HEK293 (cell line): ENCODE measurements around the gene COIL.

ENCODE experiments used
- CTCF ChIA-PET: fragments of 350-600 bp; formaldehyde crosslinking; extraction: SDS; loops from one replicate; lab custom pipeline; 2021; ENCODE audit warnings: antibody characterized with exemption; lab: Yijun Ruan, JAX
- POLR2A ChIA-PET: fragments of 300-600 bp; formaldehyde crosslinking; extraction: SDS; loops from one replicate; lab custom pipeline; 2020; ENCODE audit warnings: antibody characterized with exemption, inconsistent platforms; lab: Yijun Ruan, JAX
- H3K27ac ChIP-seq: fragments of 200-500 bp; sonication (Bioruptor generic); 2 replicates; pipeline ENCODE4 v1.5.1; 2014; ENCODE audit warnings: low read depth, low read length, control low read depth, inconsistent platforms; ENCODE audit errors: extremely low read depth
- H3K36me3 ChIP-seq, 2 experiments: fragments of 200-500 bp in 1 of 2; sonication (Bioruptor generic) in 1 of 2; 1 replicate in 1 of 2; 2 replicates in 1 of 2; pipeline ENCODE4 v1.5.1; 2014 to 2017; ENCODE audit warnings: inconsistent platforms in 2 of 2, low read length in 2 of 2; ENCODE audit not compliant: control insufficient read depth in 2 of 2, insufficient read depth in 1 of 2
- H3K4me1 ChIP-seq: fragments of 200-500 bp; sonication (Bioruptor generic); 2 replicates; pipeline ENCODE4 v1.5.1; 2014; ENCODE audit warnings: mild to moderate bottlenecking, low read length, inconsistent platforms; ENCODE audit not compliant: control insufficient read depth, insufficient read depth
- H3K4me3 ChIP-seq: 2 replicates; pipeline ENCODE4 v1.5.1; 2011; ENCODE audit warnings: low read depth, mild to moderate bottlenecking, control low read depth, low read length, moderate library complexity
- H3K9me3 ChIP-seq: fragments of 200-500 bp; sonication (Bioruptor generic); 2 replicates; pipeline ENCODE4 v1.5.1; 2014; ENCODE audit warnings: low read depth, low read length, inconsistent platforms; ENCODE audit not compliant: control insufficient read depth, insufficient read depth
- HOXD13 ChIP-seq: sonication (generic); formaldehyde crosslinking; IDR thresholded peaks from 2 replicates; pipeline ENCODE4 v1.8.0; 2022; ENCODE audit warnings: missing genetic modification reagents, borderline replicate concordance
- SETDB1 ChIP-seq: IDR thresholded peaks from one replicate; pipeline ENCODE4 v1.6.1; 2017; ENCODE audit warnings: mild to moderate bottlenecking, low read length, moderate library complexity, mixed read lengths; ENCODE audit not compliant: insufficient read length
- SP3 ChIP-seq: fragments of 450-650 bp; formaldehyde crosslinking; IDR thresholded peaks from 2 replicates; pipeline ENCODE4 v1.5.1; 2016; ENCODE audit warnings: missing biosample characterization, missing genetic modification characterization
- TRIM28 ChIP-seq: IDR thresholded peaks from 2 replicates; pipeline ENCODE4 v1.6.1; 2011; ENCODE audit warnings: low read length, control low read depth, borderline replicate concordance
- ZNF114 ChIP-seq: fragments of 450-650 bp; formaldehyde crosslinking; IDR thresholded peaks from 2 replicates; pipeline ENCODE4 v1.5.0; 2017; ENCODE audit warnings: missing biosample characterization, missing genetic modification characterization
- ZNF214 ChIP-seq: fragments of 450-650 bp; formaldehyde crosslinking; IDR thresholded peaks from 2 replicates; pipeline ENCODE4 v1.5.1; 2017; ENCODE audit warnings: missing biosample characterization, mild to moderate bottlenecking, missing genetic modification characterization, borderline replicate concordance
- ZNF394 ChIP-seq: fragments of 450-650 bp; formaldehyde crosslinking; IDR thresholded peaks from 2 replicates; pipeline ENCODE4 v1.5.1; 2016; ENCODE audit warnings: missing biosample characterization, missing genetic modification characterization, mild to moderate bottlenecking, moderate library complexity, borderline replicate concordance
- ZNF830 ChIP-seq: fragments of 450-650 bp; IDR thresholded peaks from 2 replicates; pipeline ENCODE4 v1.5.0; 2018; ENCODE audit warnings: missing biosample characterization, missing genetic modification characterization, low read depth, mild to moderate bottlenecking, moderate library complexity
- ZSCAN16 ChIP-seq: fragments of 450-650 bp; formaldehyde crosslinking; IDR thresholded peaks from 2 replicates; pipeline ENCODE4 v1.5.1; 2016; ENCODE audit warnings: missing biosample characterization, missing genetic modification characterization
- TF ChIP-seq, protein P1 (sequence below): fragments of 450-650 bp; formaldehyde crosslinking; IDR thresholded peaks from 2 replicates; pipeline ENCODE4 v1.5.1; 2016; ENCODE audit warnings: missing biosample characterization, missing genetic modification characterization, borderline replicate concordance
- TF ChIP-seq, protein P2 (sequence below): fragments of 450-650 bp; formaldehyde crosslinking; IDR thresholded peaks from 2 replicates; pipeline ENCODE4 v1.5.1; 2016; ENCODE audit warnings: missing biosample characterization, missing genetic modification characterization, low read depth
- TF ChIP-seq, protein P3 (sequence below): fragments of 450-650 bp; formaldehyde crosslinking; IDR thresholded peaks from 2 replicates; pipeline ENCODE4 v1.5.1; 2016; ENCODE audit warnings: missing biosample characterization, missing genetic modification characterization
- TF ChIP-seq, protein P4 (sequence below): fragments of 450-650 bp; formaldehyde crosslinking; conservative IDR thresholded peaks from 2 replicates; pipeline ENCODE4 v1.5.1; 2016; ENCODE audit warnings: low read depth, missing biosample characterization, missing genetic modification characterization

Gene COIL

DNA sequence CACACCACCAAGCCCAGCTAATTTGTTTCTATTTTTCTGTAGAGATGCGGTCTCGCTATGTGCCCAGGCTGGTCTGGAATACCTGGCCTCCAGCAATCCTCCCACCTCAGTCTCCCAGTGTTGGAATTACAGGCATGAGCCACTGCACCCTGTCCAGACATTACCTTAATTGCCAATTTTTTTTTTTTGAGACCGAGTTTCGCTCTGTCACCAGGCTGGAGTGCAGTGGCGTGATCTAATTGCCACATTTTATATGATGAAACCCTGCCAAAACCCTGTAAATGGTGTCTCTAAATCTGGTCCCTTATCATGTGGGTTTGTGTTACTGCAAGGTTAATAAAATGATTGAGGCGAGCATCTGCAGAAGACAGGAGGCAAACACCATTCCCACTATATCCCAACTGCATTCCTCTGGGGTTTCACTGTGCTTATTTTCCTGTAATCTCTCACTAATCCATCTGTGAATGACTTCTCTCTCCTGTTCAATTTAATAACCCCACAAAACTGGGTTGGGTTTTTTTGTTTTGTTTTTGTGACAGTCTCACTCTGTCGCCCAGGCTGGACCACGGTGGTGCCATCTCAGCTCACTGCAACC, 27.6 kb downstream of the COIL start (continued):
- TF ChIP-seq, protein P1, sequence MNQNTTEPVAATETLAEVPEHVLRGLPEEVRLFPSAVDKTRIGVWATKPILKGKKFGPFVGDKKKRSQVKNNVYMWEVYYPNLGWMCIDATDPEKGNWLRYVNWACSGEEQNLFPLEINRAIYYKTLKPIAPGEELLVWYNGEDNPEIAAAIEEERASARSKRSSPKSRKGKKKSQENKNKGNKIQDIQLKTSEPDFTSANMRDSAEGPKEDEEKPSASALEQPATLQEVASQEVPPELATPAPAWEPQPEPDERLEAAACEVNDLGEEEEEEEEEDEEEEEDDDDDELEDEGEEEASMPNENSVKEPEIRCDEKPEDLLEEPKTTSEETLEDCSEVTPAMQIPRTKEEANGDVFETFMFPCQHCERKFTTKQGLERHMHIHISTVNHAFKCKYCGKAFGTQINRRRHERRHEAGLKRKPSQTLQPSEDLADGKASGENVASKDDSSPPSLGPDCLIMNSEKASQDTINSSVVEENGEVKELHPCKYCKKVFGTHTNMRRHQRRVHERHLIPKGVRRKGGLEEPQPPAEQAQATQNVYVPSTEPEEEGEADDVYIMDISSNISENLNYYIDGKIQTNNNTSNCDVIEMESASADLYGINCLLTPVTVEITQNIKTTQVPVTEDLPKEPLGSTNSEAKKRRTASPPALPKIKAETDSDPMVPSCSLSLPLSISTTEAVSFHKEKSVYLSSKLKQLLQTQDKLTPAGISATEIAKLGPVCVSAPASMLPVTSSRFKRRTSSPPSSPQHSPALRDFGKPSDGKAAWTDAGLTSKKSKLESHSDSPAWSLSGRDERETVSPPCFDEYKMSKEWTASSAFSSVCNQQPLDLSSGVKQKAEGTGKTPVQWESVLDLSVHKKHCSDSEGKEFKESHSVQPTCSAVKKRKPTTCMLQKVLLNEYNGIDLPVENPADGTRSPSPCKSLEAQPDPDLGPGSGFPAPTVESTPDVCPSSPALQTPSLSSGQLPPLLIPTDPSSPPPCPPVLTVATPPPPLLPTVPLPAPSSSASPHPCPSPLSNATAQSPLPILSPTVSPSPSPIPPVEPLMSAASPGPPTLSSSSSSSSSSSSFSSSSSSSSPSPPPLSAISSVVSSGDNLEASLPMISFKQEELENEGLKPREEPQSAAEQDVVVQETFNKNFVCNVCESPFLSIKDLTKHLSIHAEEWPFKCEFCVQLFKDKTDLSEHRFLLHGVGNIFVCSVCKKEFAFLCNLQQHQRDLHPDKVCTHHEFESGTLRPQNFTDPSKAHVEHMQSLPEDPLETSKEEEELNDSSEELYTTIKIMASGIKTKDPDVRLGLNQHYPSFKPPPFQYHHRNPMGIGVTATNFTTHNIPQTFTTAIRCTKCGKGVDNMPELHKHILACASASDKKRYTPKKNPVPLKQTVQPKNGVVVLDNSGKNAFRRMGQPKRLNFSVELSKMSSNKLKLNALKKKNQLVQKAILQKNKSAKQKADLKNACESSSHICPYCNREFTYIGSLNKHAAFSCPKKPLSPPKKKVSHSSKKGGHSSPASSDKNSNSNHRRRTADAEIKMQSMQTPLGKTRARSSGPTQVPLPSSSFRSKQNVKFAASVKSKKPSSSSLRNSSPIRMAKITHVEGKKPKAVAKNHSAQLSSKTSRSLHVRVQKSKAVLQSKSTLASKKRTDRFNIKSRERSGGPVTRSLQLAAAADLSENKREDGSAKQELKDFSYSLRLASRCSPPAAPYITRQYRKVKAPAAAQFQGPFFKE: no peak
- TF ChIP-seq, protein P2, sequence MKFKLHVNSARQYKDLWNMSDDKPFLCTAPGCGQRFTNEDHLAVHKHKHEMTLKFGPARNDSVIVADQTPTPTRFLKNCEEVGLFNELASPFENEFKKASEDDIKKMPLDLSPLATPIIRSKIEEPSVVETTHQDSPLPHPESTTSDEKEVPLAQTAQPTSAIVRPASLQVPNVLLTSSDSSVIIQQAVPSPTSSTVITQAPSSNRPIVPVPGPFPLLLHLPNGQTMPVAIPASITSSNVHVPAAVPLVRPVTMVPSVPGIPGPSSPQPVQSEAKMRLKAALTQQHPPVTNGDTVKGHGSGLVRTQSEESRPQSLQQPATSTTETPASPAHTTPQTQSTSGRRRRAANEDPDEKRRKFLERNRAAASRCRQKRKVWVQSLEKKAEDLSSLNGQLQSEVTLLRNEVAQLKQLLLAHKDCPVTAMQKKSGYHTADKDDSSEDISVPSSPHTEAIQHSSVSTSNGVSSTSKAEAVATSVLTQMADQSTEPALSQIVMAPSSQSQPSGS (tag by site-specific recombination): no peak
- no peak for TF ChIP-seq ZNF114 (tag by site-specific recombination)

DNA sequence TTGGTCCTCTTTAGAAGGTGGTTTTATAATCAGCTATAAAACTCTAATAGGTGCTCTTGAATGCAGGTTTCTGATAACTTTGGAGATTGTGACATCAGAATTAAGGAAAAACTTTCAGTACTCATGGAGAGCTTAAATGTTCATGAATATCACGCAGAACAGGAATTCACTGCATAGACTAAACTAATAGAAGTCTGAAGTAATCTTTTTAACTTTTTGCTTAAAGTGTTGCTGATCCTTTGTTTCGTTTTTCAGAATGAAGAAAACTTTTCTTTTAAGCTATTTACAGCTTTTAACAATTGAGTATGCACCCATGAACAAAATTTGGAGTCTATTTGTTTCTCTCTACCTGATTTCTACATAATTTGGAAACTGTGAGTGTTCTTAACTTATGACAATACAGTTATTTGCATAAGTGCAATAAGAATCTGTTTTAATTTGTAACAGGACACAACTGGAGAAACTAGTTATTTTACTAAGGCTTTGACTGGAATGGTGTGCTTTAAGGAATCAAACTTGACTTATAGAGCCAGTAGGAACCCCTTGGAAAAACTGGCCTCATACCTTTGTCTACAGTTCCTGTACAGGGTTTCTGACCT, 30.0 kb downstream of the COIL start:
- POLR2A ChIA-PET: interaction anchor here (1.0 kb wide), 1 partner anchor 17 kb away, joined by 6 read pairs; the partner anchor contains the start of gene TRIM25
- Histone ChIP-seq H3K9me3 (no peaks in the 10 kb centered on the region), H3K4me3 (no peak overlapping the region), H3K27ac (no peak overlapping the region), H3K4me1 (no peaks in the 10 kb centered on the region), H3K36me3 (peaks cover 6 to 18% of the 10 kb centered on the region in 2 experiments; a peak in 2 of 3 replicates)
- CTCF ChIA-PET: interaction anchor here (0.7 to 1.7 kb wide), 2 partner anchors 9 to 114 kb away, joined by 5 to 8 read pairs; no protein-coding TSS in a partner anchor
- TF ChIP-seq, protein P3, sequence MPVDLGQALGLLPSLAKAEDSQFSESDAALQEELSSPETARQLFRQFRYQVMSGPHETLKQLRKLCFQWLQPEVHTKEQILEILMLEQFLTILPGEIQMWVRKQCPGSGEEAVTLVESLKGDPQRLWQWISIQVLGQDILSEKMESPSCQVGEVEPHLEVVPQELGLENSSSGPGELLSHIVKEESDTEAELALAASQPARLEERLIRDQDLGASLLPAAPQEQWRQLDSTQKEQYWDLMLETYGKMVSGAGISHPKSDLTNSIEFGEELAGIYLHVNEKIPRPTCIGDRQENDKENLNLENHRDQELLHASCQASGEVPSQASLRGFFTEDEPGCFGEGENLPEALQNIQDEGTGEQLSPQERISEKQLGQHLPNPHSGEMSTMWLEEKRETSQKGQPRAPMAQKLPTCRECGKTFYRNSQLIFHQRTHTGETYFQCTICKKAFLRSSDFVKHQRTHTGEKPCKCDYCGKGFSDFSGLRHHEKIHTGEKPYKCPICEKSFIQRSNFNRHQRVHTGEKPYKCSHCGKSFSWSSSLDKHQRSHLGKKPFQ (tag by site-specific recombination): no peak
- peak; percentile 98 for TF ChIP-seq SETDB1

DNA sequence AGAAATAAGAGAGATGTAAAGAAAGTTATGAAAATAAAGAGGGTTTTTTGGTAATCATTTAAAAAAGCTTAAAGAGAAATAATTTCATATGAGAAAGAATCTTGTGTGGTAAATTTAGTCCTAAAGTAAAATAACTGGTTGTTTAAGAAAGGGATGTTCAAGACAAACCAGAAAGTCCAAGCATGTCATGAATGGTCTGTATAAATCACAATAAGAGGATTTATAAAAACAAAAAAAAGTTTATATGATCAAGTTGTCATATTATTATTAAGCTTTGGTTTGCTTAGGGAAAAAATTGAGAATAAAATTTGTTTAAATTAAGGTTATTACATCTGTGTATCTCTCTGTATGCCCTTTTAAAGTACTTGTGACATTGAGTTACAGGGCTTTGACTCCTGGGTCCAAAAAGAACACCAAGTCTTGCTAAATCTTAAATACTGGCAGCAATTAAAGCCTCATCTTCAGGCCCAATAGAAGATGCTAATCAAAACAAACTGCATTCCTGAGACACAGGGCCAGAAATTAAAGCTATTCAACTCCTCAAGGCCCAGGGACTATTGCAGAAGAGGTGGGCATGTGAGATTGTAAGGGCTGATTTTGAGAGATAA, 31.4 kb downstream of the COIL start:
- CTCF ChIA-PET: interaction anchor here (0.6 to 1.0 kb wide), 5 partner anchors 18 to 217 kb away, joined by 3 to 9 read pairs (median 4); no protein-coding TSS in a partner anchor
- POLR2A ChIA-PET: interaction anchor here (1.0 kb wide), 1 partner anchor 16 kb away, joined by 3 read pairs; the partner anchor contains the start of gene TRIM25
- TF ChIP-seq SP3 (tag by site-specific recombination) (no peak), ZNF214 (tag by site-specific recombination) (no peak), ZSCAN16 (no peak), ZNF394 (tag by site-specific recombination) (no peak), HOXD13 (CRISPR knock-in tag) (no peak), SETDB1 (peak; percentile 99), TRIM28 (peak; percentile 67; the same call in 1 of the 2 replicates), ZNF830 (tag by site-specific recombination) (no peak)
- TF ChIP-seq, protein P4, sequence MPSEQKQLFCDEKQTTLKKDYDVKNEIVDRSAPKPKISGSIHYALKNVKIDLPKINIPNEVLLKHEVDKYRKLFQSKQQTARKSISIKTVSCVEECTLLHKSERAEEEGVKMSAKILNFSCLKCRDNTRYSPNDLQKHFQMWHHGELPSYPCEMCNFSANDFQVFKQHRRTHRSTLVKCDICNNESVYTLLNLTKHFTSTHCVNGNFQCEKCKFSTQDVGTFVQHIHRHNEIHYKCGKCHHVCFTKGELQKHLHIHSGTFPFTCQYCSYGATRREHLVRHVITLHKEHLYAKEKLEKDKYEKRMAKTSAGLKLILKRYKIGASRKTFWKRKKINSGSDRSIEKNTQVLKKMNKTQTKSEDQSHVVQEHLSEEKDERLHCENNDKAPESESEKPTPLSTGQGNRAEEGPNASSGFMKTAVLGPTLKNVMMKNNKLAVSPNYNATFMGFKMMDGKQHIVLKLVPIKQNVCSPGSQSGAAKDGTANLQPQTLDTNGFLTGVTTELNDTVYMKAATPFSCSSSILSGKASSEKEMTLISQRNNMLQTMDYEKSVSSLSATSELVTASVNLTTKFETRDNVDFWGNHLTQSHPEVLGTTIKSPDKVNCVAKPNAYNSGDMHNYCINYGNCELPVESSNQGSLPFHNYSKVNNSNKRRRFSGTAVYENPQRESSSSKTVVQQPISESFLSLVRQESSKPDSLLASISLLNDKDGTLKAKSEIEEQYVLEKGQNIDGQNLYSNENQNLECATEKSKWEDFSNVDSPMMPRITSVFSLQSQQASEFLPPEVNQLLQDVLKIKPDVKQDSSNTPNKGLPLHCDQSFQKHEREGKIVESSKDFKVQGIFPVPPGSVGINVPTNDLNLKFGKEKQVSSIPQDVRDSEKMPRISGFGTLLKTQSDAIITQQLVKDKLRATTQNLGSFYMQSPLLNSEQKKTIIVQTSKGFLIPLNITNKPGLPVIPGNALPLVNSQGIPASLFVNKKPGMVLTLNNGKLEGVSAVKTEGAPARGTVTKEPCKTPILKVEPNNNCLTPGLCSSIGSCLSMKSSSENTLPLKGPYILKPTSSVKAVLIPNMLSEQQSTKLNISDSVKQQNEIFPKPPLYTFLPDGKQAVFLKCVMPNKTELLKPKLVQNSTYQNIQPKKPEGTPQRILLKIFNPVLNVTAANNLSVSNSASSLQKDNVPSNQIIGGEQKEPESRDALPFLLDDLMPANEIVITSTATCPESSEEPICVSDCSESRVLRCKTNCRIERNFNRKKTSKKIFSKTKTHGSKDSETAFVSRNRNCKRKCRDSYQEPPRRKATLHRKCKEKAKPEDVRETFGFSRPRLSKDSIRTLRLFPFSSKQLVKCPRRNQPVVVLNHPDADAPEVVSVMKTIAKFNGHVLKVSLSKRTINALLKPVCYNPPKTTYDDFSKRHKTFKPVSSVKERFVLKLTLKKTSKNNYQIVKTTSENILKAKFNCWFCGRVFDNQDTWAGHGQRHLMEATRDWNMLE (tag by site-specific recombination): peak; percentile 44

More for the DNA sequence above, 31.4 kb downstream of the COIL start:
- Histone ChIP-seq H3K27ac (no peak overlapping the region), H3K36me3 (peaks cover 0 to 6% of the 10 kb centered on the region in 2 experiments; a peak in 1 of 3 replicates), H3K4me3 (no peak overlapping the region), H3K4me1 (no peaks in the 10 kb centered on the region), H3K9me3 (no peaks in the 10 kb centered on the region)
